ENCODE results near the gene GABBR2.
A peak's percentile ranks its signal among the peaks of the same experiment; 100 is the strongest.
"Not testable (repeated sequence)": the region's sequence is repeated elsewhere in the genome, so short reads cannot be mapped to it uniquely, and the experiment has no call there.

The GABBR2 gene

GRCh38 chr9:98290411-98290810, 418.3 kb downstream of the GABBR2 start:
- no peak for DNase-seq (ENCODE audit: low read depth in 2 of 2)

GRCh38 chr9:98289614-98290201, 419.0 kb downstream of the GABBR2 start:
- no peak for DNase-seq (ENCODE audit: low read depth in 2 of 2)

GRCh38 chr9:98288881-98289280, 419.9 kb downstream of the GABBR2 start:
- no peak for DNase-seq (ENCODE audit: low read depth in 2 of 2)

- no peak for DNase-seq (ENCODE audit: low read depth in 2 of 2)
Measured at GRCh38 chr9:98287384-98287783, 421.4 kb downstream of the GABBR2 start.

- no peak for DNase-seq (ENCODE audit: low read depth in 2 of 2)
Measured at GRCh38 chr9:98285446-98285845, 423.3 kb downstream of the GABBR2 start.

- DNase-seq (ENCODE audit: low read depth in 2 of 2), result no peak
Measured at GRCh38 chr9:98284754-98285153, 424.0 kb downstream of the GABBR2 start.

GRCh38 chr9:98283143-98283542, 425.6 kb downstream of the GABBR2 start:
- not testable (repeated sequence) for DNase-seq (ENCODE audit: low read depth in 2 of 2)

GRCh38 chr9:98281281-98281680, 427.5 kb downstream of the GABBR2 start:
- DNase-seq (ENCODE audit: low read depth in 2 of 2), result no peak

GRCh38 chr9:98280574-98280973, 428.2 kb downstream of the GABBR2 start:
- no peak for DNase-seq (ENCODE audit: low read depth in 2 of 2)

GRCh38 chr9:98280162-98280561, 428.6 kb downstream of the GABBR2 start:
- DNase-seq (ENCODE audit: low read depth in 2 of 2), result no peak

- DNase-seq (ENCODE audit: low read depth in 2 of 2), result no peak
Measured at GRCh38 chr9:98276907-98277469, 431.7 kb downstream of the GABBR2 start.

- DNase-seq (ENCODE audit: low read depth in 2 of 2), result no peak
Measured at GRCh38 chr9:98275159-98275558, 433.6 kb downstream of the GABBR2 start.

- DNase-seq (ENCODE audit: low read depth in 2 of 2), result no peak
Measured at GRCh38 chr9:98272083-98272482, 436.7 kb downstream of the GABBR2 start.

- DNase-seq (ENCODE audit: low read depth in 2 of 2), result no peak
Measured at GRCh38 chr9:98271479-98271878, 437.3 kb downstream of the GABBR2 start.

GRCh38 chr9:98270284-98270683, 438.5 kb downstream of the GABBR2 start:
- DNase-seq (ENCODE audit: low read depth in 2 of 2), result not testable (repeated sequence)

- DNase-seq (ENCODE audit: low read depth in 2 of 2), result not testable (repeated sequence)
Measured at GRCh38 chr9:98269652-98270051, 439.1 kb downstream of the GABBR2 start.

- DNase-seq (ENCODE audit: low read depth in 2 of 2), result not testable (repeated sequence)
Measured at GRCh38 chr9:98267556-98267955, 441.2 kb downstream of the GABBR2 start.

- DNase-seq (ENCODE audit: low read depth in 2 of 2), result no peak
Measured at GRCh38 chr9:98264516-98264915, 444.2 kb downstream of the GABBR2 start.

GRCh38 chr9:98263482-98264357, 445.0 kb downstream of the GABBR2 start:
- peak; percentile 66 to 75 for DNase-seq (ENCODE audit: low read depth in 2 of 2)

- no peak for DNase-seq (ENCODE audit: low read depth in 2 of 2)
Measured at GRCh38 chr9:98263080-98263479, 445.7 kb downstream of the GABBR2 start.

- DNase-seq (ENCODE audit: low read depth in 2 of 2), result no peak
Measured at GRCh38 chr9:98262056-98262455, 446.7 kb downstream of the GABBR2 start.

GRCh38 chr9:98260635-98261034, 448.1 kb downstream of the GABBR2 start:
- no peak for DNase-seq (ENCODE audit: low read depth in 2 of 2)

- DNase-seq (ENCODE audit: low read depth in 2 of 2), result no peak
Measured at GRCh38 chr9:98259791-98260190, 448.9 kb downstream of the GABBR2 start.
